ENCODE data around the gene PIK3C2G.

The PIK3C2G gene

DNA sequence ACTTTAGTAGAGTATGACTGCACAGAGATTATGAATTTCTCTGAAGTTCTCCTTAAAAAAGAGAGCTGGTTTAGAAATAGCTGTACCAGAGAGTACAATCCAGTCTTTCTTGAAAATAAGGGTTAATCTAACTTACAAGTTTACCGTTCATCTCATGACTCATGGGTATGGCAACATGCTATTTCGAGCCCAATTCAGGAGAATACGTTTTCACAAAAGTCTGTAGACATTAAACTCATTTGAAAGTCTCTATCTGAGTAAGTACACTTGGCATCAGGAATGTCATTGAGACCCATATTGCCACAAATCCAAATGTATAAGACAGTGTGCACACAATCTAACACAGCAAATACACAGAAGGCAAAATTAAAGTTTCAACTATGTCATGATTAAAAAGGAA lies 160.5 kb downstream of the PIK3C2G start:
- no peak for DNase-seq (ENCODE audit: low read depth)

DNA sequence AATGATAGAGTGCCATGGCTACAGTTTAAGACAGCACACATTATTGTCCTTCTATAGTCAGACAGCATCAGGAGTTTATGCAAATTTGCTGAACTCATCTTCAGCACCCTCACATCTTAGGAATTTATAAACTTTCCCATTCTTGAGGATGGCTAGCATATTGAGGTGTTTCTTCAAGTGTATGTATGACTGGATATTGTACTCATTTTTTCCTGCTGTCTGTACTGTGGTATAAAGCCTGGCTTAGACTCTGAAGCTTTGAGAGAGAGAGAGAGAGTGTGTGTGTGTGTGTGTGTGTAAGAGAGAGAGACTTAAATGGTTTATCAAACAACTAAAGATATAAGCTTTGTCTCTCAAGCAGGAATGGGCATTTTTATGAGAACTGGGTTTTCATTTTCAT lies 161.6 kb downstream of the PIK3C2G start:
- DNase-seq (ENCODE audit: low read depth) = no peak

DNA sequence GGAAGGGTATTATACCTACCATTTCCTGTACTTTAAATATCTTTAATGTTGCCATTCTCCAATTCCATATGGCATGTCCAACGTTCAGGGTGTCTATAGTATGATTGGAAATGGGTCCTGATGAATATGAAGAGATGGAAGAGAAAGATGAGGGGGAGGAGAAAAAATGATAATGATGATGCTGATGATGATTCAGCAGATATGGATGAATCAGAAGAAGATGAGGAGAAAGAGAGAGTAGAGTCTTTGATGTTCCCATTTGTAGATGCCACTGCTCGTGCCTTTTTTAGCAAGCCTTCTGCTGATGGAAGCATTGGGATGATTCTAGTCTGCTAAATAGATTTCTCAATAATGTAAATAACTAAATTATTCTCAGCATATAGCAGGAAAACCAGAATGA lies 163.5 kb downstream of the PIK3C2G start:
- DNase-seq (ENCODE audit: low read depth) = no peak

DNA sequence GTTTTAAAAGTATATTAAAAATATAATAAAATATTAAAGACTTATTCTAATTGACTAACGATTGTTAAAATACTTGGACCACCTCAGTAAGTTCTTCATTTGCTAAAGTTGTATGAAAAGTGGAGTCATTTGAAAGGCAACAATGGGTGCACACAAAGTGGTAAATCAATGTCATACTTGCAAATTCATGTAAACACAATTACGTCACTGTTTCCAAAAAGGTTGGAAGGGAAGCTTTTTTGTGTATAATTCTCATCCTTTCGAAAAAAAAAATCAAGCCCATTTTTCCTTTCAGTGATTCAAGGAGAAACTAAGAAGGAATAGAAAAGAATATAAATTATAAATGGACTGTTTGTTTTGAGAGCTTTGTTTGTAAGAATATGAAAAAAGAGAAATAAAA lies 166.2 kb downstream of the PIK3C2G start:
- no peak for DNase-seq (ENCODE audit: low read depth)

DNA sequence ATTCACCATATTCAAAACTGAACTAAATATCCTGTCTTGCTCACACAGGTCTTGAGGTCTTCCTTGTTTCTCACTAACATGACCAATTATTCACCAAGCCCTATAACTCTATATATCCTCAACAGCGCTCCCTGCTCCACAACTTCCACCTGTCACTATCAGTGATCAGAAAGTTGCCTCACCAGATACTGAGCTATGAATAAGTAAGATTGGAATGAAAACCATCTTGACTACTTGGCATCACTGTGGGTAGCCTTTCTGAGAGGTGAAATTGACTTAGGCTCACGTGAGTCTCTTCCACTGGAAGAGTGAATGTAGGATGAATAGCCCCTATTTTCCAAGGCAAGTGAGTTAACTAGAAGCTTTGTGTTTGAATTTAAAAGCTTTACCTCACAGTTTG lies 167.1 kb downstream of the PIK3C2G start:
- no peak for DNase-seq (ENCODE audit: low read depth)

DNA sequence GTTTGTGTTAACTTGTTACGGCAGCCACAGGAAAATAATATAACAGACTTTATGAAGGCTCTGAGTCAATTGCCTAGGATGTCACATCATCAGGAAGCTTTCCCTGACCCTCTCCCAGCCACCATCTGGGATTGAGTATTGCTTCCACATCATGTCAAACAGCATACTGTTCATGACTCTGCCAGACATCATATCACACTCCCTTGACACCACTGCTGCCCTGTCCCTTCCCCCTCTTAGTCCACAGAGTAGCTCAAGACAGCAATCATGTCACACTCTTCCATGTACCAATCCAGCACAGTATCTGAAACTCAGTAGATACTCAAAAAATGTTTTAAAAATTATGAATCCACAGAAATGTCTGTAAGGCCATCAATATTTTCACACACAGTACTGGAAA lies 168.0 kb downstream of the PIK3C2G start:
- DNase-seq (ENCODE audit: low read depth) = no peak

DNA sequence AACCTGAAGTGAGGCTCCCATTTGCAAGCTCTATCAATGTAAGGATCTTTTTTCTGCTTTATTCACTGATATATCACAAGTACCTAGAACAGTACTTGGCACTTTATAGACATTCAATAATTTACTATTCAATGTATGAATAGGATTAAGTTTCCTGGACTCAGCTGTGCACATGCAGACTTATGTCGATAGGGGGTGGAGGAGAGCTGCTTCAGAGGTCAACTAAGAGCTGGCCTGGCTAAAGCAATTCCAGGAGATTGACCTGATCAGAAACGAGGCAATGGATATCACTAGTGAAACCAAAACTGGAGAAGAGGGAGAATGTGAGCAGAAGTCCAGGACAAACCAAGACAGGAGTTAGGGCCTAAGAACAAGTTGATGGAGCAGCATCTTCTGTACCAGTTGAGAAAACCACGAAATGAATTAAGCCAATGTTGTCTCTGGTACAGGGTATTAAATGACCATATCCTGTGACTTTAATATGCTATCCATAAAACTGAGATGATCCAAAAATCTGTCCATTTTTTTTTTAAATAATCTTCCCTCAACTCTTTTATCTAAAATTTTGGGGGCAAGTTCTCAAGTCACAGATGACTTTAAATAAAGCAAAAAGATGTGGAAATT lies 169.2 kb downstream of the PIK3C2G start:
- DNase-seq (ENCODE audit: low read depth) = no peak

DNA sequence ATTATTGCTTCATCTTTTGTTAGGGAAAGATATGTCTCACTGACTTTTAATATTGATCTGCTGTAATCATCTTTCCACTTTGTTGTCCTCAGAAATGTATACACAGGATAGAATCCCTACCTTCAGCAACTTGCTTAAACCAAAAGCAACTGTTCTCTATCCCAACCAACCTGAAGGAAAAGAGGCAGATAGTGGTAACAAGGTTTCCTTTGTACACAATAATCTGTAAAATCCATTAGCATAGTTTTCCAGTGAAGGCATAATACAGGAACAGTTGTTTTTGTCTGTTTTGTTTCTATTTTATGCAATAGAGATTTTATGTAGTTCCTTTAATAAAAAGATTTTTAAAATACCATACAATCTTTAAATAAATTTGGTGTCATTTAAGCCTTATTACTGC lies 170.5 kb downstream of the PIK3C2G start:
- no peak for DNase-seq (ENCODE audit: low read depth)

DNA sequence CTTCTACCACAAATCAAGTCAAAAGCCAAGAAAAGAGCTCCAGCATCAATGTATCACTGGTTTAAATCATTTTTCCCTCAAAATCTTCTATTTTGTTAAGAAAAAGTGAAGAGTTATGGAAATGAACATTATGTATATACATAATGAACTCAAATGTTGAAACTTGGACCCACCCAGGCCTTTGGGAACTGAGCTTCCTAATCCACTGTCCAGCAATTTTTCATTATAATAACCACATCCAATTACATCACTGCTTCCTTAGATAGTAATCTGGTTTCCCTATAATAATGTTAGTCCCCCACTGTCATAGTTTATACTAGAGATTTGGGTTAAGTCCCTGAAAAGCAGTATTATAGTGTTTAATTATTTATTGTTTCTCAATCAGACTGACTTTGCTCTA lies 170.9 kb downstream of the PIK3C2G start:
- DNase-seq (ENCODE audit: low read depth) = no peak

DNA sequence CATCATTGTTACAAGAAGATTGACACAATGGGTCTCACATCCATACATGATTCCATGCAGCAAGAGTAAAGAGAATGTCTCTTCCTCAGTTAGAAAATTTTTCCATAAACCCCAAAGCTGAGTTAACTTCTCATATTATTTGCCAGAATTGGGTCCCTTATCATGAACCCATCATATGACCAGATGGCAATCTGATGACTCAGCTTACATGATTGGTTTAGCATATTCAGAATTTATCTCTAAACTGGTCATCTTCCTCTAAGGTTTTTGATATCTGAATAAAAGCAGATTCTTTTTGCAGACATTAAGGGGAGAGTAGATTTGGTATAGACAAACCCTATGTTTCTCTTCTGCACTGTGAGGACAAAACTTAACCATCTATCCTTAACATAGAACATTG lies 174.9 kb downstream of the PIK3C2G start:
- DNase-seq (ENCODE audit: low read depth) = no peak

DNA sequence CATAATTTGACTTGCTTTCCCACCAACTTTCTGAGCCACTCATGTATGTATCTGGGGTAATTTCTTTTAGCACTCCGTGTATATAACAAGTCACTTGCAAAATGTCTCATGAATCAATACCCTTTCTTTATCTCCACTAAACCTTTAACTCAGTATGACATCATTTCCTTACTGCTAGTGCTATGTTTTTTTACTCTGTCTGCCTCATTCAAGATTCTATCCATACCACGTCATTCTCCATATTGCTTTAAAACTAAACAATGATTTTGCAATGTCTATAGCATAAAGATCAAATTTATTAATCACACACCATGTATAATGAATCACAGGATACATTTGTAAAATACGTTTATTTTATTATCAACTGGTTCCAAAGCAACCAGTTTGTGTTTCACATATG lies 178.2 kb downstream of the PIK3C2G start:
- DNase-seq (ENCODE audit: low read depth) = no peak

DNA sequence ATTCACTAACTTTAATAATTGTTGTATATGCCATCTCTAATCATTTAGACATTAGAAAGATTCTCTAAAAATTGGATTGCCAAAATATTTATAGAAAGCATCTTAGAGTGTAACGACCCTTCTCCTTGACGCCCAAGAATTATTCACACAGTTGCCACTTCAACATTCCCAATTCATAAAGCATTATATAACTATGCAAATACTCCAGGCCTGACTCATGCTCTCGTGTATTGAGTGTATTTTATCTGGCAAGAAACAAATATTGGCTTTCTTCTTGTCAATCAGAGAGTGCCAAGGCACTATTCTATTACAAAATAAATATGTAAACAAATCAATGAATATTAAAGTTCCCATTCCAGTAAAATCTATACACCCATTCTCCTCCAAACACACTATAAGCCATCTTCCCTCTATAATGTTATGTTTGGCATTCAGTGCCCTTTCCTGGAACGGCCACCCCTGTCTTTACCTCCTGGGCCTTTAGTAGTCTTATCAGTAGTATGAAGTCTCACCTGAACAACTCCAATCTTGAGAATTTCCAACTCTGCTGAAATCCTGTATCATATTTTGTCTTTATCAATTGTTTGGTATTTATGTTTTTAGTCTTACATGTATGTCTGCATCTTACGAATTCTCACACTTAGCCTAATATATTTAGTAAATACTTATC lies 182.6 kb downstream of the PIK3C2G start:
- DNase-seq (ENCODE audit: low read depth) = no peak

DNA sequence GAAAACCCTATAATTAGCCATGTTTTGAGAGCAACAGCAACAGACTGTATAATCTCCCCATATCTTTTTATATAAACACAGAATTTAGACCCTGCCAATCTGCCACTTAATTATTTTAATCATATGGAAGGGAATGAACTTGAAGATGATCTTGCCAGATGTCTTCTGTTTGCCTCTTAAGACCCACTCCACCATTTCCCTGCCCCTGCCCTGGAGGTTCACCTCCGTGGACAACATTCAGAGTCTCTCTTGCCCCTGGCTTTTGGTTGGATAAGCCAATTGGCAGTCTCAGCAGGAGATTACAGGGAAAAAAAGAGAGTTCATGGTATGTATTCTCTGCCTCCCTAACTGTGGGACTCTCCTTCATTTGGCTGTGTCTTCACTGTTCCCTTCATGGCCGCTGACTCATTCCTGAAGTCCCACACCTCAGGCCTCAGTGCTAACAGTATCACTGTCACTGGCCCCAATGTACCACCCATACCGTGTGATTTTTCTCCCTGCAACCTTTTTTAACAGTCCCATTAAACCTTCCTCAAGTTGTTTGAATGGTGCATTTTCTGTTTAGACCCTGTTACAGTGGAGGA lies 184.8 kb downstream of the PIK3C2G start:
- DNase-seq (ENCODE audit: low read depth) = no peak

DNA sequence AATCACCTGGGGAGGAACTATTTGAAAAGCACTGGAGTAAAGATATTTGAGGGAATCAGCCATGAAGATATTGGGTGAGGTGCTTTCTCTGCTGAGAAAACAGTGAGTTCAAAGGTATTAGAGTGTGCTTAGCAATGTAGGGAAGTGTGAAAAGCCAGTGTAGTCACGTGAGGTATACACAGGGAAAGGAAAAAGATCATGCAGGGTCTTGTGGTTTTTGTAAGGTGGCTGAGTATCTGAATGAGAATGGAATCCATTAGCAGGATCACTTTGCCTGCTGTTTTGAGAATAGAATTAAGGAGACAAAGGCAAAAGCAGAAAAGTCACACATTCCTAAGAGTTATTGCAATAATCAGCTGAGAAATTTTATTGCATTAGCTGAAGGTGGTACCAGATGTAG lies 193.0 kb downstream of the PIK3C2G start:
- DNase-seq (ENCODE audit: low read depth) = no peak

DNA sequence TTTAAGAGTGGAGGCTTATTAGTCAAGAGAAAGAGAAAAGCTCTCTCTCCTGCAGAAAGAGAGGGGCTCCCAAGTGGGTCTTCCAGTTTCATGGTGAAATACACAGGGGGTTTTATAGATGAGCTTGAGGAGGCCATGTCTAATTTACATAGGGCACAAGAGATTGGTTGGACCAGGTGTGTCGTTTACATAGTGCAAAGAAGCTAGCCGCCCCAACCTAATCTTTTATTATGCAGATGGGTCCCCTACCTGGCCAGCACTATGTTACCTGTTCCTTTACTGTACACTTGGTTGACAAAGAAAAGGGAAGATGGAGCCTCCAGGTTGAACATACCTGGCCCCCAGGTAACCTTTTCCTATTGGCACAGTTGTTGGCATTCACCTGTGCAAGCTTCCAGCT lies 195.0 kb downstream of the PIK3C2G start:
- no peak for DNase-seq (ENCODE audit: low read depth)

DNA sequence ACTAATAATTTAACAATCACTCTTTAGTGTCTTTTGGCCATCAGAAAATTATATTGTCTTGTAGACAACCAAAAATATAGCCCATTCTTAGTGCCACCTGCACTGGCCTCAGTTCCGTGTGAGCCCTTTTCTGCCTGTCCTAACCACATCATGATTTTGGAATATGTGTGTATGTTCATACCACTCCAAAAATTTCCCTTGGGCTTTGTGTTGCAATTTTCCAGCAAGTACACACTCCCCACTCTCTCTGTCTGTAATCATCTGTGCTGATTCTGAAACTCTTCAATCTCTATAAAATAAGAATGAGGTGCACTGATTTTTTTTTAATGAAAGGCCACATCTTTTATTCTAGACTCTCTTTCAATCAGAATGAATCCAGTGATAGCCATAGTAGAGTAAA lies 196.0 kb downstream of the PIK3C2G start:
- DNase-seq (ENCODE audit: low read depth) = no peak

DNA sequence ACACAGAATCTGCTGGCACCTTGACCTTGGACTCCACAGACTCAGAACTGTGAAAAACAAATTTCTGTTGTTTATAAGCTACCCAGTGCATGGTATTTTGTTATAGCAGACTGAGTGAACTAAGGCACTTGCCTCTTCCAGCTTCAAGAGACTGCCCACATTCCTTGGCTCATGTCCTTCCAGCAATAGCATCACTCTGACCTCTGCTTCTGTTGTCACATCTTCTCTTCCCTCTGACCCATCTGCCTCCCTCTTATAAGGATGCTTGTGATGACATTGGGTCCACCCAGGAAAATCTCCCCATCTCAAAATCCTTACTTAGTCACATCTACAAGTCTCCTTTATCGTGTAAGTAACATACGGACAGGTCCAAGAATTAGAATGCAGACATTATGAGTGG lies 200.4 kb downstream of the PIK3C2G start:
- no peak for DNase-seq (ENCODE audit: low read depth)

DNA sequence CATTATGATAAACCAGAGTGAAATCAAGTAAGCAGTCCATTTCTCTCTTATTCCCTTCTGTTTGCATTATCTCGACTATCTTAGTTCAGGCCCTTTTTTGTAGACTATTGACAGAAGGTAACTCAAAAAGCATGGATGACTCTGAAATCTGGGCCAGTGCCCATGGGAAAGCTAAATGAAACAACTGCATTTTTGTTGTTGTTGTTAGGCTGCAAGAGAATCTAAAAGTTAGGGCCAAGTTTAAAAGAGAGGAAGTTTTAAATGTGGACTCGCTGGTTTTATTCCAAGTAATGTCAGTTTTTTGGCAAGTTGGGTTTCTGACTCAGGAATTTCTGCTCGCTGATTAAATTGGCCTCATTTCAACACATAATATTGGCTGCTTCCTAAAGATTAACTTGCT lies 201.1 kb downstream of the PIK3C2G start:
- DNase-seq (ENCODE audit: low read depth) = no peak

DNA sequence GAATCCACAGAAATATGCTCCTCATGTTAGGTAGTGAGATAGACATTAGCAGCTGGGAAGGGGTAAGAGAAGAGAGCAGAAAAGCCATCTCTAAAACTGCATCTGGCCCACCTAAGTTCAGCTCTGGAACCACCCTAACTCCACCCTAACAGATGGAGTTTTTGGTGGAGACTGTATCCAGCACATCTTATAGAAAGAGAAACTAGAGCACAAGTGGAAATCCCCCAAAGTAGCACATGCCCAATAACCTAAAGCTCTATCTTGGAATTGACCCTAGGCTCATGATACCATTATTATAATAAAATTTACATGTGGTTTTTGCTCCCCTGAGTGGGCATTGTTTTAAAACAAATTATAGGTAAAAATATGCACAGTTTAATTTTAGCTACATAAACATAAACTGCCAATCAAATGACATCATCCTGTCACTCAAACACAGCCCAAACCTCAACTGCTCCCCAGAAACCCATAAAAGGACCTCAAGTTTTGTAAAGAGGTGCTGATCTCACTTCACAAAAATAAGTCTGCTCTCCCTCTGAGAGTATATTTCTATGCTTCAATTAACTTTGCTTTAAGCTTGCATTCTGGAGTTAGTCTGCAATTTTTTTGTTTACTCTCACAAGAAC lies 206.4 kb downstream of the PIK3C2G start:
- no peak for DNase-seq (ENCODE audit: low read depth)

DNA sequence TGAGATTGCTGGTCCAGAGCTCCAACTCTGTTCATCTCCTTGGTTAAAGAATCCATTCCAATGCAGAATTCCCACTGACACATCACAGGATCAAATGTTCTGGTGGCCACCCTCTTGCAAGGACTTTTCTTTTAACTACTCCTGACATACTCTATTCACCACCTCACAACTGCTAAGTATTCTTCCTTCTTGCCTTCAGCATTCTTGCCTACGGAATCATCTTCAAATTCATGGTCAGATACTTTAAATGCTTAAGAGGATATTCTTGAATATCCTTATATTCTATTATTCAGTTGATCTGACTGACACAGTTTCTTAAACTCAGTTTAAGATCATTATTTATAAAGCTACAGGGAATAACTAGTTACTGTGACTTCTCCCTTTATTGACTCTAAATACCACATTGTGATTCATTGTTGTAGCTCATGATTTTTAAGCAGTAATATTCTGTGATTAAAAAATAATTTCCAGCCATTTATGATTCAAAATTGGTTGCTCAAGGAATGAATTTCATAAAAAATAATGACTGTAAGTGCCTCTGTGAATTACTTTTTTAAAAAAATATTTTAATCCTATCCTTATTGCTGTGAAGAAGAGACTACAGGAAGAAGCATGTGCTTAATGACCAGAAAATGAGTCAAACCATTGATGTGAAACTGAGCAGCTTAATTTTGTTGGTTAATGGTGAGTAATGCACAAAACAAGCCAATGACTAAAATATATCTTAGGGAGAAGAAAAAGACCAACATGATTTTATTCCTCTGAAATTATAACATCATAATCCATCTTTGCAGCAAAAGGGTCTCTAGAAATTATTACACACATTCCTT lies 207.1 kb downstream of the PIK3C2G start:
- DNase-seq (ENCODE audit: low read depth) = no peak

DNA sequence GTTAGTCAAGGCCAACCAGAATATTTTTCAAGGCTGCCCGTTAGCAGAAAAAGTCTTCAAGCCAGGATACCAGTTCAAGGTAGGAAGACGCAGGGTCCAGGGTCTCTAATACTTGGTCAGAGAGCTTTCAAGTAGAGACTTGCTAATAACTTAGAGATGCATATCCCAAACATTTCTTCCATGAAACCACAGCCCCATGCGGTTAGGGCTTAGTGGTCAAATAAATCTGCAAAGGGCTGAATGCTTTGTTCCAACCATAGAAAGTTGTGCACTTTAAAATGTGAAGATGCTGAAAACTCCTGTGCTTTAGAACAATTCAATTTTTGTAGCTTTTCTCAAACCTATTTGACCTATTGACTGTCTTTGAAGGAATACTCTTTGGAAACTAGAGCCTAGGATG lies 208.9 kb downstream of the PIK3C2G start:
- DNase-seq (ENCODE audit: low read depth) = no peak

DNA sequence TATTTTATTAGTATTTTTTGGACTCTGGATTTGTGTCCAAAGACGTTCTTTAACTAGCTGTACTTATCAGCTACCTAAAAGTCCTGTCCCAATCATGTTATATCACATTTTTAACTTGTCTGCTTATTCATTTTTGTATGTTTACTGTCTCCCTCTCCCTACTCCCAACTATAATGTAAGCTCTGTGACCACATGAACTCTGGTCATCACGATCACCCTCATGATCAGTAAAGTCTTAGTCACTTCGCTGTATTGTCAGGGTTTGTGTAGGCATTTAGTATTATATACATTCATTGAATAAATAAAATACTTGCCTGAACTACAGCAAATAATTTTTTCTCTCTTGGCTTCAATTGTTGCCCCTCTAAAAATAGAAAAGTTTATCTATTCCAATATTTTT lies 211.0 kb downstream of the PIK3C2G start:
- no peak for DNase-seq (ENCODE audit: low read depth)

DNA sequence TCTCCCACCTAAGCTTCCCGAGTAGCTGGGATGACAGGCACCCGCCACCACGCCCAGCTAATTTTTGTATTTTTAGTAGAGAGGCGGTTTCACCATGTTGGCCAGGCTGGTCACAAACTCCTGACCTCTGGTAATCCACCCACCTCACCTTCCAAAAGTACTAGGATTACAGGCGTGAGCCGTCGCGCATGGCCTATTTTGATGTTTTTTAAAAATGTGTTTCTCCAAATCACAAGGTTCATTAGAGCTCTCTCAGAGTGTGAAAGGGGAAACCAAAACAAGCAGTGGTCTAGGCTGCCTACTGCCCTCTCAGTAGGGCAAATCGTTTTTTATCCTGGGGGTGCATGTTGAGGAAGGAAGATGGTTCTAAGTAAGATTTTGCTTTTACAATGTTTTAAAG lies 211.5 kb downstream of the PIK3C2G start:
- no peak for DNase-seq (ENCODE audit: low read depth)

Data from activated T-cell treated with anti-CD3 and anti-CD28 coated beads for 24 hours (primary cell).